Measurements from ENCODE around the gene RGS12. TPM values are rescaled to one million over a fixed set of nuclear protein-coding genes. Genes with fewer than 3 reads are reported as not detected.

RGS12 gene
- total and polyA plus RNA-seq, 2 experiments from 2014 or later = 19.6 to 22.5 TPM

- WGBS (ENCODE audit: low lambda C conversion rate, missing lambda C conversion rate) = 93% methylated on average over 10 of the region's 10 CpGs
These were observed 42.6 kb downstream of the RGS12 start for GRCh38 chr4:3335385-3335784.

GRCh38 chr4:3335982-3336381 is 43.2 kb downstream of the RGS12 start:
- WGBS (ENCODE audit: low lambda C conversion rate, missing lambda C conversion rate) = 90% methylated on average over 7 of the region's 7 CpGs
- peaks cover 16% of the 10 kb centered on the region for H4K20me1 ChIP-seq (ENCODE audit: insufficient read depth, poor library complexity, severe bottlenecking)
- no peak for DNase-seq (ENCODE audit: low spot score)
- TF ChIP-seq CTCF (IDR thresholded peaks at IDR 0.05; ENCODE audit: poor library complexity) = no peak
- no peak for TF ChIP-seq EZH2 (IDR thresholded peaks at IDR 0.05; ENCODE audit: borderline replicate concordance)
- TF ChIP-seq EZH2phosphoT487 (IDR thresholded peaks at IDR 0.05; ENCODE audit: low read depth, severe bottlenecking, unreplicated experiment) = no peak
- no peak overlapping the region for H3K4me3 ChIP-seq
- H3K36me3 ChIP-seq (replicated peaks; ENCODE audit: insufficient read depth, low read depth) = no peaks in the 10 kb centered on the region
- peaks cover 77% of the 10 kb centered on the region for H3K79me2 ChIP-seq
- no peaks in the 10 kb centered on the region for H3K9me2 ChIP-seq (replicated peaks; ENCODE audit: insufficient read depth)
- H2AFZ ChIP-seq = no peak overlapping the region
- no peak overlapping the region for H3K4me2 ChIP-seq
- H3K4me1 ChIP-seq (ENCODE audit: insufficient read depth) = no peaks in the 10 kb centered on the region
- H3K27me3 ChIP-seq = no peaks in the 10 kb centered on the region
- no peaks in the 10 kb centered on the region for H3K9me3 ChIP-seq (ENCODE audit: low read depth)
- H3K27ac ChIP-seq = no peak overlapping the region

More at GRCh38 chr4:3335385-3335784, 42.6 kb downstream of the RGS12 start:
- no peaks in the 10 kb centered on the region for H3K27me3 ChIP-seq
- H3K9me3 ChIP-seq (ENCODE audit: low read depth) = no peaks in the 10 kb centered on the region
- DNase-seq (ENCODE audit: low spot score) = no peak
- no peak overlapping the region for H3K4me3 ChIP-seq
- H3K27ac ChIP-seq = no peak overlapping the region
- peaks cover 1% of the 10 kb centered on the region for H3K4me1 ChIP-seq (ENCODE audit: insufficient read depth)
- no peak overlapping the region for H2AFZ ChIP-seq
- no peaks in the 10 kb centered on the region for H3K9me2 ChIP-seq (replicated peaks; ENCODE audit: insufficient read depth)
- H4K20me1 ChIP-seq (ENCODE audit: insufficient read depth, poor library complexity, severe bottlenecking) = peaks cover 16% of the 10 kb centered on the region
- no peaks in the 10 kb centered on the region for H3K36me3 ChIP-seq (replicated peaks; ENCODE audit: insufficient read depth, low read depth)
- TF ChIP-seq CTCF (IDR thresholded peaks at IDR 0.05; ENCODE audit: poor library complexity) (no peak), EZH2phosphoT487 (IDR thresholded peaks at IDR 0.05; ENCODE audit: low read depth, severe bottlenecking, unreplicated experiment) (no peak), EZH2 (IDR thresholded peaks at IDR 0.05; ENCODE audit: borderline replicate concordance) (no peak)
- H3K4me2 ChIP-seq = no peak overlapping the region
- H3K79me2 ChIP-seq = peaks cover 77% of the 10 kb centered on the region

DNA sequence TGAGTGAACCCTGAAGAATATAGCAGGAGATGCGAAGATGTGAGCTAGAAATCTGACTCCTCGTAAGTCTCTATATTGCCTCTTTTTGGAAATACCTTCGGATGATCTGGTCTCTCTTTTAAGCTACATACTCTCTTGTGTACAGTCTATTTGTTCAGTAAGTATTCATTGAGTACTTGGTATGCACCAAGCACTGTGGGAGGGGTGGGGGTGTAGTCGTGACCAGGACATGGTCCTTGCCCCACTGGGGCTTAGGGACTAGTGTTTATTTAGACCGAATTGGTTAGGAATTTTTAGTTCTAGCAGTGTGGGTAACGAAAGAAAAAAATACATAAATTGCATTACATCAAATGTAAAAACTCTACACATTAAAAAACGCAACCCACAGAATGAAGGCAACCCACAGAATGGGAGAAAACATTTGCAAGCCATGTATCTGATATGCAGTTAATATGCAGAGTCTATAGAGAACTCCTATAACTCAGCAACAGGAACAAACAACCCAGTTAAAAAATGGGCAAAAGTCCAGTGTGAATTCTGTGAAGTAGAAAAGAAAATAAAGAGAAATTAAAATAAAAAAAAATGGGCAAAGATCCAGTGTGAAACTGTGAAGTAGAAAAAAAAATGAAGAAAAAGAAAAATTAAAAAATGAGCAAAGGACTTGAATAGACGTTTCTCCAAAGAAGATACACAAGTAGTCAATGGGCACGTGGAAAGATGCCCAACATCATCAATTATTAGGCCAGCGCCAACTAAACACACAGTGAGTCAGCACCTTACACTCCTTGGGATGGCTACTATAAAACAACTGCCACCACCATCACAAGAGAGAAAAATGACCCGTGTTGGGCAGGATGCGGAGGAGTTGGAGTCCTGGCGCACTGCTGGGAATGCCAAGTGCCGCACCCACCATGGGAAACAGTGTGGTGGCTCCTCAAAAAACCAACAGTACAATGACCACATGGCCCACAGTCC is 43.8 kb downstream of the RGS12 start:
- H3K9me3 ChIP-seq (ENCODE audit: low read depth) = no peaks in the 10 kb centered on the region
- H2AFZ ChIP-seq = no peak overlapping the region
- no peak overlapping the region for H3K27ac ChIP-seq
- no peak overlapping the region for H3K4me3 ChIP-seq
- TF ChIP-seq EZH2phosphoT487 (IDR thresholded peaks at IDR 0.05; ENCODE audit: low read depth, severe bottlenecking, unreplicated experiment) = no peak
- DNase-seq (ENCODE audit: low spot score) = no peak
- H4K20me1 ChIP-seq (ENCODE audit: insufficient read depth, poor library complexity, severe bottlenecking) = peaks cover 16% of the 10 kb centered on the region
- no peaks in the 10 kb centered on the region for H3K27me3 ChIP-seq
- 97% methylated on average over 14 of the region's 14 CpGs for WGBS (ENCODE audit: low lambda C conversion rate, missing lambda C conversion rate)
- H3K9me2 ChIP-seq (replicated peaks; ENCODE audit: insufficient read depth) = no peaks in the 10 kb centered on the region
- no peak overlapping the region for H3K4me2 ChIP-seq
- H3K36me3 ChIP-seq (replicated peaks; ENCODE audit: insufficient read depth, low read depth) = no peaks in the 10 kb centered on the region
- peaks cover 74% of the 10 kb centered on the region for H3K79me2 ChIP-seq
- H3K4me1 ChIP-seq (ENCODE audit: insufficient read depth) = no peaks in the 10 kb centered on the region

DNA sequence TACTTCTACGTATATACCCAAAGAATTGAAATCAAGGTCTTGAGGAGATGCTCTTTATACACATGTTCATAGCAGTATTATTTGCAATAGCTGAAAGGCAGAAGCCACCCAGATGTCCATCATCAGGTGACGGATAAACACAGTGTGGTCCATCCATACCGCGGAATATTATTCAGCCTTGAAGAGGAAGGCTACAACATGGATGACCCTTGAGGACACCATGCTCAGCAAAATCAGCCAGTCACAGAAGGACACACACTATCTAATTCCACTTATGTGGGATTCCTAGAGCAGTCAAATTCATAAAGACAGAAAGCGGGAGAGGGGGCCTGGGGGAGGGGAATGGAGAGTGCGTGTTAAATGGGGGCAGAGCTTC is 44.5 kb downstream of the RGS12 start:
- 99% methylated on average over 6 of the region's 6 CpGs for whole genome bisulfite sequencing (ENCODE audit: low lambda C conversion rate, missing lambda C conversion rate)
- TF ChIP-seq EZH2 (IDR thresholded peaks at IDR 0.05; ENCODE audit: borderline replicate concordance) (no peak), EZH2phosphoT487 (IDR thresholded peaks at IDR 0.05; ENCODE audit: low read depth, severe bottlenecking, unreplicated experiment) (no peak), CTCF (IDR thresholded peaks at IDR 0.05; ENCODE audit: poor library complexity) (no peak)
- H3K4me1 ChIP-seq (ENCODE audit: insufficient read depth) = peaks cover 6% of the 10 kb centered on the region
- peaks cover 16% of the 10 kb centered on the region for H4K20me1 ChIP-seq (ENCODE audit: insufficient read depth, poor library complexity, severe bottlenecking)
- no peaks in the 10 kb centered on the region for H3K9me3 ChIP-seq (ENCODE audit: low read depth)
- no peak overlapping the region for H2AFZ ChIP-seq
- no peak overlapping the region for H3K4me2 ChIP-seq
- no peaks in the 10 kb centered on the region for H3K36me3 ChIP-seq (replicated peaks; ENCODE audit: insufficient read depth, low read depth)
- DNase-seq (ENCODE audit: low spot score) = no peak
- H3K4me3 ChIP-seq = no peak overlapping the region
- no peaks in the 10 kb centered on the region for H3K9me2 ChIP-seq (replicated peaks; ENCODE audit: insufficient read depth)
- H3K27ac ChIP-seq = no peak overlapping the region
- H3K79me2 ChIP-seq = peaks cover 67% of the 10 kb centered on the region
- no peaks in the 10 kb centered on the region for H3K27me3 ChIP-seq

Data from hepatocyte (in vitro differentiated cells).